Bronchial epithelial cell (primary cell): Measurements from ENCODE around the gene HMGXB4. TPM values are rescaled to one million over a fixed set of nuclear protein-coding genes. Genes with fewer than 3 reads are reported as not detected.

Source experiments
- DNase-seq: peaks from one replicate; pipeline ENCODE4 v3.0.0-alpha.2; 2010; ENCODE audit warnings: low read depth
- FAIRE-seq: peaks from 2 replicates; lab custom pipeline; 2011; peaks lifted over from hg19 to GRCh38; lab: Jason Lieb, UNC
- H3K27me3 ChIP-seq: 2 replicates; pipeline ENCODE4 v1.5.1; 2011; ENCODE audit warnings: low read length; ENCODE audit not compliant: control insufficient read depth, insufficient read depth
- H3K36me3 ChIP-seq: 2 replicates; pipeline ENCODE4 v1.5.1; 2011; ENCODE audit warnings: low read length; ENCODE audit not compliant: control insufficient read depth, insufficient read depth
- H3K4me3 ChIP-seq: 2 replicates; pipeline ENCODE4 v1.5.1; 2011; ENCODE audit warnings: mild to moderate bottlenecking, low read depth, low read length, control low read depth
- CTCF ChIP-seq: IDR thresholded peaks from 2 replicates; pipeline ENCODE4 v1.5.1; 2011; ENCODE audit warnings: mild to moderate bottlenecking, moderate library complexity, low read length, control low read depth, inconsistent platforms; ENCODE audit not compliant: insufficient read depth, severe bottlenecking
- total RNA-seq: library from RNA; depleted of rRNA; stranded (reverse); fragments of >200 nt; gene quantifications from 2 replicates; pipeline ENCODE4 v1.2.1, GENCODE V29; 2014

The HMGXB4 gene
- total RNA-seq, 1 donor from 2014 or later, result 11.6 TPM

GRCh38 chr22:35303029-35303624 lies 45.8 kb downstream of the HMGXB4 start:
- Histone ChIP-seq H3K27me3 (no peaks in the 10 kb centered on the region), H3K4me3 (no peak overlapping the region), H3K36me3 (peaks cover 2% of the 10 kb centered on the region)
- FAIRE-seq (no peak), DNase-seq (no peak)
- TF ChIP-seq CTCF, result no peak

- FAIRE-seq, result no peak
- no peak for TF ChIP-seq CTCF
Measured at GRCh38 chr22:35305525-35306070, 48.3 kb downstream of the HMGXB4 start.

GRCh38 chr22:35306350-35306967 lies 49.2 kb downstream of the HMGXB4 start:
- no peak for FAIRE-seq
- peaks cover 2% of the 10 kb centered on the region for H3K36me3 ChIP-seq
- no peak for TF ChIP-seq CTCF
- H3K27me3 ChIP-seq, result no peaks in the 10 kb centered on the region
- no peak overlapping the region for H3K4me3 ChIP-seq
- DNase-seq, result no peak

More at GRCh38 chr22:35305525-35306070, 48.3 kb downstream of the HMGXB4 start:
- peaks cover 2% of the 10 kb centered on the region for H3K36me3 ChIP-seq
- DNase-seq, result no peak
- no peak overlapping the region for H3K4me3 ChIP-seq
- H3K27me3 ChIP-seq, result no peaks in the 10 kb centered on the region

DNA sequence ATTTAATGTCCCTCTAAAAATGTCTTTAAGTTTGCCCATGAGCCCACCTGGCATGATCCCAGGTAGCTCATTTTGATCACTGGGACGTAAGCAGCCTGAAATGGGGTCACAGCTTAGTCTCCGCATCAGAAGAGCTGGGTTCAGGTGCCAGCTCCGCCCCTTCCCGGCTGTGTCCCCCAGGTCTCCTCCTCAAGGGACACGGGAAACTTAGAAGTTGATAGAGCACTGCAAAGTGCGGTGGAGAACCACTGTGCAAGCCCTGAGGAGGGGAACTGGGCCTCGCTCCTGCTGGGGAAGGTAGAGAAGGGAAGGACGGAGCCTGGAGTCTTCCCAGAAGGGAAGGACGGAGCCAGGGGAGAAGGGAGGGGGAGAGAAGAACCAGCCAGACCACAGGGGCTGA lies 50.1 kb downstream of the HMGXB4 start:
- DNase-seq (no peak), FAIRE-seq (no peak)
- peaks cover 2% of the 10 kb centered on the region for H3K36me3 ChIP-seq
- TF ChIP-seq CTCF, result no peak
- no peak overlapping the region for H3K4me3 ChIP-seq
- no peaks in the 10 kb centered on the region for H3K27me3 ChIP-seq

GRCh38 chr22:35307892-35308291 lies 50.6 kb downstream of the HMGXB4 start:
- H3K36me3 ChIP-seq, result peaks cover 2% of the 10 kb centered on the region
- DNase-seq (no peak), FAIRE-seq (no peak)
- H3K27me3 ChIP-seq, result no peaks in the 10 kb centered on the region
- no peak for TF ChIP-seq CTCF
- H3K4me3 ChIP-seq, result no peak overlapping the region
